K562 (cell line): ENCODE results near the gene CYS1. TPM values are rescaled to one million over a fixed set of nuclear protein-coding genes. Genes with fewer than 3 reads are reported as not detected.

ENCODE experiments used
- BRF1 ChIP-seq: IDR thresholded peaks from 3 replicates; pipeline ENCODE4 v1.6.1; 2011; ENCODE audit warnings: borderline replicate concordance, mild to moderate bottlenecking; ENCODE audit not compliant: insufficient read length; ENCODE audit errors: extremely low read depth
- ELF1 ChIP-seq: fragments of 200-800 bp; sonication (Bioruptor generic); IDR thresholded peaks from 2 replicates; pipeline ENCODE4 v1.6.1; 2016; ENCODE audit warnings: missing genetic modification characterization, missing compliant biosample characterization
- FOSL1 ChIP-seq: fragments of 200-800 bp; sonication (Bioruptor generic); conservative IDR thresholded peaks from 2 replicates; pipeline ENCODE4 v1.6.1; 2016; ENCODE audit warnings: missing genetic modification characterization, missing compliant biosample characterization
- HNRNPLL ChIP-seq: fragments of 200-400 bp; formaldehyde crosslinking; IDR thresholded peaks from 2 replicates; pipeline ENCODE4 v1.6.1; 2017; ENCODE audit warnings: low read length, low read depth, mild to moderate bottlenecking; ENCODE audit not compliant: poor library complexity, severe bottlenecking
- JUN ChIP-seq, 2 experiments: sonication (generic) in 1 of 2; formaldehyde crosslinking in 1 of 2; IDR thresholded peaks; 2 replicates each; pipeline versions ENCODE4 v1.6.1 to v1.8.0; 2012 to 2022; ENCODE audit warnings: borderline replicate concordance in 2 of 2, mild to moderate bottlenecking in 2 of 2, improper control_type of control experiment in 1 of 2, low read depth in 1 of 2, low read length in 1 of 2, missing genetic modification reagents in 1 of 2
- KDM2B ChIP-seq: fragments of 250-450 bp; sonication (Bioruptor Pico); IDR thresholded peaks from 2 replicates; pipeline ENCODE4 v1.8.0; 2021; ENCODE audit warnings: mild to moderate bottlenecking, moderate library complexity
- MYNN ChIP-seq, 2 experiments: sonication (generic); formaldehyde crosslinking in 1 of 2; IDR thresholded peaks; 2 replicates each; pipeline versions ENCODE4 v1.5.0 to v1.6.1; 2016 to 2020; ENCODE audit warnings: antibody characterized with exemption in 1 of 2, missing genetic modification reagents in 1 of 2
- POLR2H ChIP-seq: IDR thresholded peaks from 2 replicates; pipeline ENCODE4 v1.6.1; 2016; ENCODE audit warnings: missing genetic modification characterization, low read depth, mild to moderate bottlenecking, control low read depth, missing compliant biosample characterization, moderate library complexity
- SOX6 ChIP-seq: fragments of 450-650 bp; IDR thresholded peaks from 2 replicates; pipeline ENCODE4 v1.6.1; 2014; ENCODE audit warnings: mild to moderate bottlenecking
- TAF1 ChIP-seq: IDR thresholded peaks from 2 replicates; pipeline ENCODE4 v1.6.1; 2011; ENCODE audit warnings: mild to moderate bottlenecking, low read length, moderate library complexity; ENCODE audit not compliant: insufficient read depth, control insufficient read depth, severe bottlenecking; ENCODE audit errors: extremely low read depth
- ZBED1 ChIP-seq: IDR thresholded peaks from 2 replicates; pipeline ENCODE4 v1.6.1; 2014
- ZNF184 ChIP-seq: sonication (generic); formaldehyde crosslinking; IDR thresholded peaks from 2 replicates; pipeline ENCODE4 v1.5.0; 2020; ENCODE audit warnings: missing genetic modification reagents
- ZNF212 ChIP-seq: fragments of 450-650 bp; formaldehyde crosslinking; IDR thresholded peaks from 2 replicates; pipeline ENCODE4 v1.4.0; 2020; ENCODE audit warnings: mild to moderate bottlenecking
- ZNF224 ChIP-seq: sonication (generic); formaldehyde crosslinking; IDR thresholded peaks from 2 replicates; pipeline ENCODE4 v1.8.0; 2022; ENCODE audit warnings: mild to moderate bottlenecking, missing genetic modification reagents
- ZSCAN29 ChIP-seq: fragments of 450-650 bp; IDR thresholded peaks from 2 replicates; pipeline ENCODE4 v1.6.1; 2017
- polyA plus RNA-seq, 8 experiments: library from polyadenylated mRNA; depleted of rRNA in 4 of 8; stranded (reverse) in 5 of 8; unstranded in 3 of 8; fragments of >200 nt; fragmentation: Nextera tagmentation in 2 of 8; fragmentation: Illumina TruSeq in 1 of 8; extraction: Ambion mirVana in 2 of 8; extraction: Trizol in 1 of 8; gene quantifications; 2 replicates each; pipeline versions ENCODE4 v1.2.1 to v1.2.3, GENCODE V29; 2011 to 2014; ENCODE audit warnings: inconsistent platforms in 1 of 8, missing spikeins in 1 of 8
- total RNA-seq, 7 experiments: library from RNA; depleted of rRNA in 6 of 7; stranded (reverse); fragments of >200 nt in 6 of 7; fragmentation: Illumina TruSeq in 2 of 7; extraction: Trizol in 2 of 7; gene quantifications; 2 replicates each; pipeline versions ENCODE4 v1.2.1 to v1.2.3, GENCODE V29; 2011 to 2021; ENCODE audit warnings: low replicate concordance in 1 of 7
- TF ChIP-seq, protein P1 (sequence below): sonication (generic); formaldehyde crosslinking; IDR thresholded peaks from 2 replicates; pipeline ENCODE4 v1.8.0; 2023; ENCODE audit warnings: missing genetic modification reagents, mild to moderate bottlenecking, borderline replicate concordance
- TF ChIP-seq, protein P2 (sequence below), 2 experiments: fragments of 450-650 bp; IDR thresholded peaks; 2 replicates each; pipeline ENCODE4 v1.6.1; 2018; ENCODE audit warnings: mild to moderate bottlenecking in 2 of 2, low read depth in 1 of 2; ENCODE audit not compliant: partially characterized antibody in 2 of 2

CYS1 gene
- total and polyA plus RNA-seq, 9 of the 15 experiments (the other 6 are each of a cell fraction or from before 2014, with no cell fraction given) = 0.11 to 0.13 TPM; not detected in 7

DNA sequence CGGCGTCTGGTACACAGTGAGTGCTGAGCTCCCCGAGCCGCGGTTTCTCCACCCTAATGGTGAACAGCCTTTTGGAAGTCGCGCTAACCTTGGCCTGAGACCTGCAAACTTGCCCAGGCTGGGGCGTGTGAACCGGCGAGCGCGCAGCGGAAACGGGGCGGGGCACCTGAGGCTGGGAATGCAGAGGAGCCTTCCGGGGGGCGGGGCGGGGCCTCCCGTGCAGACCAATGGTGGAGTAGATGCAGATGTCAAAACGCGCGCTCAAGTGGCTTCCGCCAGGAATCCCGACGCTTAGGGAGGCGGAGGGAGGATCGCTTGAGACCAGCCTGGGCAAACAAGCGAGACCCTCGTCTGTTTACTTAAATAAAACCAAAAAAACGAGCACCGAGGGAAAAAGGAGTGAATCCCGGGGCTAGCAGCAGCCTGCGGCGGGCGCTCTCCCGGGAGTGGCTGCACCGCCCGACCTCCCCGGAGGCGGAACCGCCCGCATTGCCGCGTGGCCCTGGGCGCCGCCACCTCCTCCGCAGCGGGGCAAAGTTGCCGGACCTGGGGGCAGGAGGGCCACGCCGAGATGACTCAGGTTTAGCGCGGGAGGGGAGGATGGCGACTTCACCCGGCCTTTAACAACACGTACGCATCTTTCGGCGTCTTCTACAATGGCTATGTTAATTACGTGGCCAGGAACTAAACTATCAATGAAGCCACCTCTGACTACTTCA is 40.1 kb upstream of the CYS1 start (continued):
- TF ChIP-seq, protein P1, sequence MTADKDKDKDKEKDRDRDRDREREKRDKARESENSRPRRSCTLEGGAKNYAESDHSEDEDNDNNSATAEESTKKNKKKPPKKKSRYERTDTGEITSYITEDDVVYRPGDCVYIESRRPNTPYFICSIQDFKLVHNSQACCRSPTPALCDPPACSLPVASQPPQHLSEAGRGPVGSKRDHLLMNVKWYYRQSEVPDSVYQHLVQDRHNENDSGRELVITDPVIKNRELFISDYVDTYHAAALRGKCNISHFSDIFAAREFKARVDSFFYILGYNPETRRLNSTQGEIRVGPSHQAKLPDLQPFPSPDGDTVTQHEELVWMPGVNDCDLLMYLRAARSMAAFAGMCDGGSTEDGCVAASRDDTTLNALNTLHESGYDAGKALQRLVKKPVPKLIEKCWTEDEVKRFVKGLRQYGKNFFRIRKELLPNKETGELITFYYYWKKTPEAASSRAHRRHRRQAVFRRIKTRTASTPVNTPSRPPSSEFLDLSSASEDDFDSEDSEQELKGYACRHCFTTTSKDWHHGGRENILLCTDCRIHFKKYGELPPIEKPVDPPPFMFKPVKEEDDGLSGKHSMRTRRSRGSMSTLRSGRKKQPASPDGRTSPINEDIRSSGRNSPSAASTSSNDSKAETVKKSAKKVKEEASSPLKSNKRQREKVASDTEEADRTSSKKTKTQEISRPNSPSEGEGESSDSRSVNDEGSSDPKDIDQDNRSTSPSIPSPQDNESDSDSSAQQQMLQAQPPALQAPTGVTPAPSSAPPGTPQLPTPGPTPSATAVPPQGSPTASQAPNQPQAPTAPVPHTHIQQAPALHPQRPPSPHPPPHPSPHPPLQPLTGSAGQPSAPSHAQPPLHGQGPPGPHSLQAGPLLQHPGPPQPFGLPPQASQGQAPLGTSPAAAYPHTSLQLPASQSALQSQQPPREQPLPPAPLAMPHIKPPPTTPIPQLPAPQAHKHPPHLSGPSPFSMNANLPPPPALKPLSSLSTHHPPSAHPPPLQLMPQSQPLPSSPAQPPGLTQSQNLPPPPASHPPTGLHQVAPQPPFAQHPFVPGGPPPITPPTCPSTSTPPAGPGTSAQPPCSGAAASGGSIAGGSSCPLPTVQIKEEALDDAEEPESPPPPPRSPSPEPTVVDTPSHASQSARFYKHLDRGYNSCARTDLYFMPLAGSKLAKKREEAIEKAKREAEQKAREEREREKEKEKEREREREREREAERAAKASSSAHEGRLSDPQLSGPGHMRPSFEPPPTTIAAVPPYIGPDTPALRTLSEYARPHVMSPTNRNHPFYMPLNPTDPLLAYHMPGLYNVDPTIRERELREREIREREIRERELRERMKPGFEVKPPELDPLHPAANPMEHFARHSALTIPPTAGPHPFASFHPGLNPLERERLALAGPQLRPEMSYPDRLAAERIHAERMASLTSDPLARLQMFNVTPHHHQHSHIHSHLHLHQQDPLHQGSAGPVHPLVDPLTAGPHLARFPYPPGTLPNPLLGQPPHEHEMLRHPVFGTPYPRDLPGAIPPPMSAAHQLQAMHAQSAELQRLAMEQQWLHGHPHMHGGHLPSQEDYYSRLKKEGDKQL = peak; percentile 30; the same call in 1 of the 2 replicates
- no peak for TF ChIP-seq BRF1
- TF ChIP-seq SOX6 = no peak
- peak; percentile 91 for TF ChIP-seq FOSL1
- peak; percentile 78 for TF ChIP-seq HNRNPLL
- TF ChIP-seq ZSCAN29 = peak; percentile 55; the same call in 1 of the 2 replicates
- TF ChIP-seq TAF1 = peak; percentile 80
- TF ChIP-seq JUN (IDR thresholded peaks at IDR 0.05; ENCODE audit: borderline replicate concordance, low read depth, low read length) = peak; percentile 68
- TF ChIP-seq JUN (CRISPR knock-in tag; IDR thresholded peaks at IDR 0.05; ENCODE audit: borderline replicate concordance) = 0 out of 2 replicates have a peak, but pooled peaks have one; percentile 78
- no peak for TF ChIP-seq ZNF212 (CRISPR knock-in tag)
- TF ChIP-seq, protein P2, sequence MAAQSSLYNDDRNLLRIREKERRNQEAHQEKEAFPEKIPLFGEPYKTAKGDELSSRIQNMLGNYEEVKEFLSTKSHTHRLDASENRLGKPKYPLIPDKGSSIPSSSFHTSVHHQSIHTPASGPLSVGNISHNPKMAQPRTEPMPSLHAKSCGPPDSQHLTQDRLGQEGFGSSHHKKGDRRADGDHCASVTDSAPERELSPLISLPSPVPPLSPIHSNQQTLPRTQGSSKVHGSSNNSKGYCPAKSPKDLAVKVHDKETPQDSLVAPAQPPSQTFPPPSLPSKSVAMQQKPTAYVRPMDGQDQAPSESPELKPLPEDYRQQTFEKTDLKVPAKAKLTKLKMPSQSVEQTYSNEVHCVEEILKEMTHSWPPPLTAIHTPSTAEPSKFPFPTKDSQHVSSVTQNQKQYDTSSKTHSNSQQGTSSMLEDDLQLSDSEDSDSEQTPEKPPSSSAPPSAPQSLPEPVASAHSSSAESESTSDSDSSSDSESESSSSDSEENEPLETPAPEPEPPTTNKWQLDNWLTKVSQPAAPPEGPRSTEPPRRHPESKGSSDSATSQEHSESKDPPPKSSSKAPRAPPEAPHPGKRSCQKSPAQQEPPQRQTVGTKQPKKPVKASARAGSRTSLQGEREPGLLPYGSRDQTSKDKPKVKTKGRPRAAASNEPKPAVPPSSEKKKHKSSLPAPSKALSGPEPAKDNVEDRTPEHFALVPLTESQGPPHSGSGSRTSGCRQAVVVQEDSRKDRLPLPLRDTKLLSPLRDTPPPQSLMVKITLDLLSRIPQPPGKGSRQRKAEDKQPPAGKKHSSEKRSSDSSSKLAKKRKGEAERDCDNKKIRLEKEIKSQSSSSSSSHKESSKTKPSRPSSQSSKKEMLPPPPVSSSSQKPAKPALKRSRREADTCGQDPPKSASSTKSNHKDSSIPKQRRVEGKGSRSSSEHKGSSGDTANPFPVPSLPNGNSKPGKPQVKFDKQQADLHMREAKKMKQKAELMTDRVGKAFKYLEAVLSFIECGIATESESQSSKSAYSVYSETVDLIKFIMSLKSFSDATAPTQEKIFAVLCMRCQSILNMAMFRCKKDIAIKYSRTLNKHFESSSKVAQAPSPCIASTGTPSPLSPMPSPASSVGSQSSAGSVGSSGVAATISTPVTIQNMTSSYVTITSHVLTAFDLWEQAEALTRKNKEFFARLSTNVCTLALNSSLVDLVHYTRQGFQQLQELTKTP (IDR thresholded peaks at IDR 0.05; ENCODE audit: low read depth in 1 of 2, partially characterized antibody in 2 of 2) = peak in 1 of 2 experiments; percentile 50
- no peak for TF ChIP-seq KDM2B
- no peak for TF ChIP-seq ZNF184
- peak; percentile 94 for TF ChIP-seq POLR2H (tag)
- peak; percentile 59; the same call in 1 of the 2 replicates for TF ChIP-seq ZNF224 (CRISPR knock-in tag)
- peak; percentile 88 for TF ChIP-seq ELF1
- peak; percentile 71 for TF ChIP-seq MYNN (IDR thresholded peaks at IDR 0.05)
- no peak for TF ChIP-seq MYNN (CRISPR knock-in tag; IDR thresholded peaks at IDR 0.05)
- 0 out of 2 replicates have a peak, but pooled peaks have one; percentile 32 for TF ChIP-seq ZBED1
